A673 (cell line): Measurements from ENCODE around the gene UPF1. TPM values are rescaled to one million over a fixed set of nuclear protein-coding genes. Genes with fewer than 3 reads are reported as not detected.

Experiments used
- BruUV-seq: library from RNA; stranded (reverse); fragments of 400-500 nt; replicated peaks from 2 replicates; lab custom pipeline; 2021; lab: Mats Ljungman, UMichigan
- CTCF ChIA-PET: fragments of 300-600 bp; sonication (Branson Sonifier 250); formaldehyde crosslinking; loops from one replicate; lab custom pipeline; 2022; ENCODE audit warnings: antibody characterized with exemption; lab: Charles Lee
- POLR2A ChIA-PET: fragments of 300-600 bp; sonication (Branson Sonifier 250); formaldehyde crosslinking; loops from one replicate; lab custom pipeline; 2022; ENCODE audit warnings: antibody characterized with exemption; ENCODE audit not compliant: low non-redundant PET; lab: Charles Lee
- DNase-seq: peaks from one replicate; pipeline ENCODE4 v3.0.0-alpha.2; 2015; ENCODE audit warnings: low spot score
- H3K27ac ChIP-seq: fragments of 200-600 bp; sonication (generic); 2 replicates; pipeline ENCODE4 v1.5.1; 2016; ENCODE audit warnings: mixed run types, low read depth, mild to moderate bottlenecking, mixed read lengths, antibody characterized with exemption, low read length; ENCODE audit not compliant: poor library complexity, severe bottlenecking
- H3K27me3 ChIP-seq: fragments of 200-600 bp; sonication (generic); replicated peaks from 2 replicates; pipeline ENCODE4 v1.6.1; 2017; ENCODE audit warnings: mixed run types, low read depth, mild to moderate bottlenecking, mixed read lengths, antibody characterized with exemption, low read length; ENCODE audit not compliant: insufficient read depth, poor library complexity
- H3K36me3 ChIP-seq: fragments of 200-600 bp; sonication (generic); 2 replicates; pipeline ENCODE4 v1.6.1; 2016; ENCODE audit warnings: mixed run types, mild to moderate bottlenecking, mixed read lengths, antibody characterized with exemption, low read length; ENCODE audit not compliant: insufficient read depth, poor library complexity, severe bottlenecking
- H3K4me1 ChIP-seq: fragments of 200-600 bp; sonication (generic); 2 replicates; pipeline ENCODE4 v1.6.1; 2017; ENCODE audit warnings: mixed run types, mild to moderate bottlenecking, mixed read lengths, antibody characterized with exemption, low read length; ENCODE audit not compliant: insufficient read depth, poor library complexity, severe bottlenecking
- H3K4me3 ChIP-seq: fragments of 200-600 bp; sonication (generic); 2 replicates; pipeline ENCODE4 v1.5.1; 2016; ENCODE audit warnings: low read depth, mixed run types, mild to moderate bottlenecking, mixed read lengths, low read length; ENCODE audit not compliant: poor library complexity, severe bottlenecking
- H3K9me3 ChIP-seq: fragments of 200-600 bp; sonication (generic); 2 replicates; pipeline ENCODE4 v1.6.1; 2016; ENCODE audit warnings: mixed run types, low read depth, mild to moderate bottlenecking, mixed read lengths, antibody characterized with exemption, low read length; ENCODE audit not compliant: poor library complexity, severe bottlenecking
- EZH2 ChIP-seq: fragments of 200-600 bp; sonication (generic); IDR thresholded peaks from 2 replicates; pipeline ENCODE4 v1.6.1; 2017; ENCODE audit warnings: borderline replicate concordance, low read depth, mild to moderate bottlenecking, mixed read lengths, antibody characterized with exemption, low read length; ENCODE audit not compliant: poor library complexity, severe bottlenecking
- intact Hi-C: fragments of 100-400 bp; cut with micrococcal nuclease; formaldehyde crosslinking; loops from one replicate; pipeline ENCODE4 v1.10.0; 2022; ENCODE audit not compliant: unreplicated experiment
- total RNA-seq: library from RNA; stranded (reverse); gene quantifications from 2 replicates; pipeline ENCODE4 v1.2.3, GENCODE V29; 2021
- TF ChIP-seq, protein P1 (sequence below): fragments of 300-800, 200-600 bp; sonication (generic); conservative IDR thresholded peaks from 2 replicates; pipeline ENCODE4 v1.5.1; 2017; ENCODE audit warnings: low read depth, mild to moderate bottlenecking, antibody characterized with exemption, low read length, moderate library complexity, mixed read lengths

UPF1 gene
- total RNA-seq, 1 experiment from 2014 or later: 83.8 TPM

GRCh38 chr19:18794029-18794313 is 37.8 kb upstream of the UPF1 start:
- Histone ChIP-seq H3K4me1 (peaks cover 5% of the 10 kb centered on the region), H3K27me3 (peaks cover 44% of the 10 kb centered on the region), H3K36me3 (no peaks in the 10 kb centered on the region), H3K4me3 (no peak overlapping the region), H3K9me3 (no peaks in the 10 kb centered on the region), H3K27ac (no peak overlapping the region)
- no TSS peak for BruUV-seq
- ChIA-PET POLR2A (no interaction called here), CTCF (no interaction called here)
- intact Hi-C loops: no loop called here
- TF ChIP-seq, protein P1, sequence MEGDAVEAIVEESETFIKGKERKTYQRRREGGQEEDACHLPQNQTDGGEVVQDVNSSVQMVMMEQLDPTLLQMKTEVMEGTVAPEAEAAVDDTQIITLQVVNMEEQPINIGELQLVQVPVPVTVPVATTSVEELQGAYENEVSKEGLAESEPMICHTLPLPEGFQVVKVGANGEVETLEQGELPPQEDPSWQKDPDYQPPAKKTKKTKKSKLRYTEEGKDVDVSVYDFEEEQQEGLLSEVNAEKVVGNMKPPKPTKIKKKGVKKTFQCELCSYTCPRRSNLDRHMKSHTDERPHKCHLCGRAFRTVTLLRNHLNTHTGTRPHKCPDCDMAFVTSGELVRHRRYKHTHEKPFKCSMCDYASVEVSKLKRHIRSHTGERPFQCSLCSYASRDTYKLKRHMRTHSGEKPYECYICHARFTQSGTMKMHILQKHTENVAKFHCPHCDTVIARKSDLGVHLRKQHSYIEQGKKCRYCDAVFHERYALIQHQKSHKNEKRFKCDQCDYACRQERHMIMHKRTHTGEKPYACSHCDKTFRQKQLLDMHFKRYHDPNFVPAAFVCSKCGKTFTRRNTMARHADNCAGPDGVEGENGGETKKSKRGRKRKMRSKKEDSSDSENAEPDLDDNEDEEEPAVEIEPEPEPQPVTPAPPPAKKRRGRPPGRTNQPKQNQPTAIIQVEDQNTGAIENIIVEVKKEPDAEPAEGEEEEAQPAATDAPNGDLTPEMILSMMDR: no peak
- no peak for TF ChIP-seq EZH2
- no peak for DNase-seq

DNA sequence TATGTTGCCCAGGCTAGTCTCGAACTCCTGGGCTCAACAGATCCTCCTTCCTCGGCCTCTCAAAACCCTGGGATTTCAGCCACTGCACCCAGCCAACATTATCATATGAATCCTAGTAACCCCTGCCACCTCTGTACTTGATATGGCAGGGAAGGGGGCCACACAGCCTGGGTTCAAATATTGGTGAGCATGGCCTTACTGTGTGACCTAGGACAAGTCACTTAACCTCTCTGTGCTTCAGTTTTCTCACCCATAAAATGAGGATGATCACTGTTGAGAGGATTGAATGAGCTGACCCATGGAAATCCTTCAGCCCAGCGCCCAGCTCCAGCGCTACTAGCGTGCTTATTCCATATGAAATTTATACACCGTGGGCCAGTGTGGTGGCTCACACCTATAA is 37.1 kb upstream of the UPF1 start:
- CTCF ChIA-PET: no interaction called here
- intact Hi-C loops: no loop called here
- H3K27me3 ChIP-seq: peaks cover 37% of the 10 kb centered on the region

DNA sequence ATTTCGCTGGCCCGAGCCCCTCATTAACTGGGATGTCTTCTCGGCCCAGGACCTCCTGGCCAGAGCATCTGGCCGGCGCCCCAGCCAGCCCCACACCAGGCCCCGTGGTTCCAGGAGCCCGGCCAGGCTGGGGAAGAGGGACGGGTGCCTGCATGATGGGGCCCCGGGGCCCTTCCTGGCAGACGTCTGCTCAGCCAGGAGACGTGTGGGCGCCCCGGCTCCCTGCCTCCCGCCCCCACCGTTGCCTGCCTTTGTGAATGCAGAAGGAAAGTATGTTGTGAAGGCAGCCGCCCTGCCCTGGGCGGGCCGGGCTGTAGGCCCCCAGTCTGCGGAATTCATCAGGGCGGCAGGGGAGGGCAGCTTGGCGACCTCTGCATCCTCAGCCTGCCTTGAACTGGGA is 36.2 kb upstream of the UPF1 start:
- no peak for DNase-seq

More for the DNA sequence above, 37.1 kb upstream of the UPF1 start:
- no peak for DNase-seq
- no TSS peak for BruUV-seq
- no peak overlapping the region for H3K4me3 ChIP-seq
- POLR2A ChIA-PET: no interaction called here
- H3K27ac ChIP-seq: no peak overlapping the region
- TF ChIP-seq EZH2: no peak
- TF ChIP-seq, protein P1: no peak
- no peaks in the 10 kb centered on the region for H3K9me3 ChIP-seq
- H3K36me3 ChIP-seq: no peaks in the 10 kb centered on the region
- no peaks in the 10 kb centered on the region for H3K4me1 ChIP-seq

More for the DNA sequence above, 36.2 kb upstream of the UPF1 start:
- H3K4me1 ChIP-seq: no peaks in the 10 kb centered on the region
- no peaks in the 10 kb centered on the region for H3K9me3 ChIP-seq
- BruUV-seq: no TSS peak
- H3K27ac ChIP-seq: no peak overlapping the region
- no peak overlapping the region for H3K4me3 ChIP-seq
- H3K27me3 ChIP-seq: peaks cover 28% of the 10 kb centered on the region
- POLR2A ChIA-PET: interaction anchor here (0.7 kb wide), 1 partner anchor 16 kb away, joined by 7 read pairs; no protein-coding TSS in a partner anchor
- TF ChIP-seq EZH2: no peak
- TF ChIP-seq, protein P1: no peak
- H3K36me3 ChIP-seq: no peaks in the 10 kb centered on the region
- CTCF ChIA-PET: interaction anchor here (0.7 kb wide), 1 partner anchor 857 kb away, joined by 3 read pairs; no protein-coding TSS in a partner anchor
- intact Hi-C loops: no loop called here
